ENCODE measurements around the gene SMAD9. TPM values are rescaled to one million over a fixed set of nuclear protein-coding genes. Genes with fewer than 3 reads are reported as not detected.

Gene SMAD9
- total and polyA plus RNA-seq, 2 of the 4 experiments (the other 2 are of a cell fraction), result 3.2 to 4.8 TPM

- TF ChIP-seq, protein P1, sequence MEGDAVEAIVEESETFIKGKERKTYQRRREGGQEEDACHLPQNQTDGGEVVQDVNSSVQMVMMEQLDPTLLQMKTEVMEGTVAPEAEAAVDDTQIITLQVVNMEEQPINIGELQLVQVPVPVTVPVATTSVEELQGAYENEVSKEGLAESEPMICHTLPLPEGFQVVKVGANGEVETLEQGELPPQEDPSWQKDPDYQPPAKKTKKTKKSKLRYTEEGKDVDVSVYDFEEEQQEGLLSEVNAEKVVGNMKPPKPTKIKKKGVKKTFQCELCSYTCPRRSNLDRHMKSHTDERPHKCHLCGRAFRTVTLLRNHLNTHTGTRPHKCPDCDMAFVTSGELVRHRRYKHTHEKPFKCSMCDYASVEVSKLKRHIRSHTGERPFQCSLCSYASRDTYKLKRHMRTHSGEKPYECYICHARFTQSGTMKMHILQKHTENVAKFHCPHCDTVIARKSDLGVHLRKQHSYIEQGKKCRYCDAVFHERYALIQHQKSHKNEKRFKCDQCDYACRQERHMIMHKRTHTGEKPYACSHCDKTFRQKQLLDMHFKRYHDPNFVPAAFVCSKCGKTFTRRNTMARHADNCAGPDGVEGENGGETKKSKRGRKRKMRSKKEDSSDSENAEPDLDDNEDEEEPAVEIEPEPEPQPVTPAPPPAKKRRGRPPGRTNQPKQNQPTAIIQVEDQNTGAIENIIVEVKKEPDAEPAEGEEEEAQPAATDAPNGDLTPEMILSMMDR (conservative IDR thresholded peaks at IDR 0.05; ENCODE audit: low read depth, low read length), result no peak
- TF ChIP-seq RCOR1 (IDR thresholded peaks at IDR 0.05; ENCODE audit: insufficient replicate concordance, low read length), result no peak
- no peak for TF ChIP-seq RAD21 (IDR thresholded peaks at IDR 0.05; ENCODE audit: low read length)
- TF ChIP-seq CHD1 (IDR thresholded peaks at IDR 0.05; ENCODE audit: low read depth, low read length), result no peak
- TF ChIP-seq ELK1 (IDR thresholded peaks at IDR 0.05; ENCODE audit: borderline replicate concordance, low read depth, low read length), result no peak
- no peak for TF ChIP-seq MAFK (IDR thresholded peaks at IDR 0.05; ENCODE audit: low read depth, low read length)
- TF ChIP-seq NFE2L2 (IDR thresholded peaks at IDR 0.05; ENCODE audit: low read depth, low read length), result no peak
- H4K8ac ChIP-seq (ENCODE audit: low read depth in 2 of 2, low read length in 2 of 2), result no peak overlapping the region
- H3K9ac ChIP-seq (ENCODE audit: low read depth, low read length), result no peak overlapping the region
- no peak overlapping the region for H3K18ac ChIP-seq (ENCODE audit: low read depth, low read length)
- no peaks in the 10 kb centered on the region for H3K27me3 ChIP-seq (ENCODE audit: control insufficient read depth, insufficient read depth, low read length)
- H4K20me1 ChIP-seq (ENCODE audit: insufficient read depth, low read length), result no peaks in the 10 kb centered on the region
- no peak overlapping the region for H3K4me3 ChIP-seq (ENCODE audit: insufficient read depth, low read depth, low read length)
- no peak overlapping the region for H4K5ac ChIP-seq (ENCODE audit: low read depth, low read length)
- no peaks in the 10 kb centered on the region for H3K9me3 ChIP-seq (ENCODE audit: control insufficient read depth, insufficient read depth, low read length)
- intact Hi-C loops (cut with micrococcal nuclease), result no loop called here
- no peak overlapping the region for H3K4ac ChIP-seq (ENCODE audit: low read depth, low read length)
- no peaks in the 10 kb centered on the region for H3K36me3 ChIP-seq (ENCODE audit: control insufficient read depth, insufficient read depth, low read length)
- peak overlapping the region; percentile 30 for H3K4me2 ChIP-seq (ENCODE audit: low read depth, low read length)
- POLR2A ChIA-PET (ENCODE audit: unreplicated experiment), result no interaction called here
- ATAC-seq (ENCODE audit: low read depth) (no peak), DNase-seq (no peak)
- no peak overlapping the region for H3K56ac ChIP-seq (ENCODE audit: extremely low read depth, insufficient read depth, low read length)
- in situ Hi-C loops (cut with MboI; ENCODE audit: low sequenced_read_pairs), result no loop called here
- peaks cover 44 to 52% of the 10 kb centered on the region in 2 experiments for H3K79me1 ChIP-seq (ENCODE audit: low read depth in 1 of 2, low read length in 2 of 2)
- H2AK9ac ChIP-seq (replicated peaks; ENCODE audit: low read depth, low read length, poor library complexity), result no peak overlapping the region
- H3K27ac ChIP-seq (ENCODE audit: insufficient read depth, low read length), result no peak overlapping the region
- no peak overlapping the region for H2AK5ac ChIP-seq (ENCODE audit: low read depth, low read length)
- H2BK20ac ChIP-seq (ENCODE audit: low read depth, low read length), result no peak overlapping the region
- H3K23ac ChIP-seq (ENCODE audit: low read depth, low read length), result no peak overlapping the region
- peak overlapping the region; percentile 29; the same call in 1 of the 2 replicates for H3K14ac ChIP-seq (replicated peaks; ENCODE audit: low read depth, low read length)
- CTCF ChIA-PET, result interaction anchor here (0.6 to 0.7 kb wide), 2 partner anchors 13 to 72 kb away, joined by 3 read pairs; no protein-coding TSS in a partner anchor
- no peak overlapping the region for H4K91ac ChIP-seq (ENCODE audit: insufficient read depth, low read depth, low read length)
- H3K4me1 ChIP-seq (ENCODE audit: control insufficient read depth, insufficient read depth, low read length), result peaks cover 13% of the 10 kb centered on the region
- peaks cover 10% of the 10 kb centered on the region for H3K9me1 ChIP-seq (ENCODE audit: insufficient read depth, low read length)
- H2BK5ac ChIP-seq (ENCODE audit: low read depth, low read length, poor library complexity, severe bottlenecking), result no peak overlapping the region
- no TSS peak for BruUV-seq (replicated peaks)
- H2BK15ac ChIP-seq (ENCODE audit: low read depth, low read length), result no peak overlapping the region
- 90% methylated on average over 2 of the region's 9 CpGs; no CpG with 5 or more reads in 1 of the 2 experiments for WGBS, 2 experiments (ENCODE audit: extremely low coverage in 2 of 2, insufficient read length in 1 of 2)
- H2AFZ ChIP-seq (replicated peaks; ENCODE audit: low read length, poor library complexity), result no peak overlapping the region
- no peak overlapping the region for H2BK120ac ChIP-seq (ENCODE audit: low read depth, low read length)
- dilution Hi-C loops (cut with HindIII; ENCODE audit: low sequenced_read_pairs, unreplicated experiment), result no loop called here
These were observed 32.1 kb downstream of the SMAD9 start for GRCh38 chr13:36887758-36888521.
